Keratinocyte (primary cell): ENCODE data around the gene CEP85.

Source experiments
- EZH2 ChIP-seq: IDR thresholded peaks from one replicate; pipeline ENCODE4 v1.6.1; 2012; ENCODE audit warnings: inconsistent platforms, mild to moderate bottlenecking, low read length, moderate library complexity
- TF ChIP-seq, protein P1 (sequence below), 3 experiments: IDR thresholded peaks in 1 of 3; conservative IDR thresholded peaks in 1 of 3; optimal IDR thresholded peaks in 1 of 3; 2 replicates in 2 of 3; 3 replicates in 1 of 3; pipeline versions ENCODE3 to v1.5.1; 2011; ENCODE audit warnings: low read length in 3 of 3, mild to moderate bottlenecking in 3 of 3, moderate library complexity in 2 of 3, control low read depth in 1 of 3, inconsistent platforms in 1 of 3; ENCODE audit not compliant: insufficient read depth in 2 of 3; ENCODE audit errors: extremely low read depth in 1 of 3

GRCh38 chr1:26320896-26321295 lies 86.9 kb downstream of the CEP85 start:
- TF ChIP-seq, protein P1, sequence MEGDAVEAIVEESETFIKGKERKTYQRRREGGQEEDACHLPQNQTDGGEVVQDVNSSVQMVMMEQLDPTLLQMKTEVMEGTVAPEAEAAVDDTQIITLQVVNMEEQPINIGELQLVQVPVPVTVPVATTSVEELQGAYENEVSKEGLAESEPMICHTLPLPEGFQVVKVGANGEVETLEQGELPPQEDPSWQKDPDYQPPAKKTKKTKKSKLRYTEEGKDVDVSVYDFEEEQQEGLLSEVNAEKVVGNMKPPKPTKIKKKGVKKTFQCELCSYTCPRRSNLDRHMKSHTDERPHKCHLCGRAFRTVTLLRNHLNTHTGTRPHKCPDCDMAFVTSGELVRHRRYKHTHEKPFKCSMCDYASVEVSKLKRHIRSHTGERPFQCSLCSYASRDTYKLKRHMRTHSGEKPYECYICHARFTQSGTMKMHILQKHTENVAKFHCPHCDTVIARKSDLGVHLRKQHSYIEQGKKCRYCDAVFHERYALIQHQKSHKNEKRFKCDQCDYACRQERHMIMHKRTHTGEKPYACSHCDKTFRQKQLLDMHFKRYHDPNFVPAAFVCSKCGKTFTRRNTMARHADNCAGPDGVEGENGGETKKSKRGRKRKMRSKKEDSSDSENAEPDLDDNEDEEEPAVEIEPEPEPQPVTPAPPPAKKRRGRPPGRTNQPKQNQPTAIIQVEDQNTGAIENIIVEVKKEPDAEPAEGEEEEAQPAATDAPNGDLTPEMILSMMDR (optimal IDR thresholded peaks at IDR 0.05 in 1 of 3, IDR thresholded peaks at IDR 0.05 in 1 of 3, conservative IDR thresholded peaks at IDR 0.05 in 1 of 3; ENCODE audit: extremely low read depth in 1 of 3, insufficient read depth in 2 of 3, low read length in 3 of 3) = no peak
- no peak for TF ChIP-seq EZH2
